Measurements from ENCODE around the gene RUNDC3A. TPM values are rescaled to one million over a fixed set of nuclear protein-coding genes. Genes with fewer than 3 reads are reported as not detected.

Gene RUNDC3A
- total RNA-seq, 4 donors from 2014 or later, result 0.51 TPM; not detected in 3

- TF ChIP-seq CTCF (IDR thresholded peaks at IDR 0.05; ENCODE audit: low read depth), result no peak
Observed at GRCh38 chr17:44314869-44315661, 6.7 kb downstream of the RUNDC3A start.

- no peak for TF ChIP-seq CTCF (IDR thresholded peaks at IDR 0.05; ENCODE audit: low read depth)
Observed at GRCh38 chr17:44315760-44316731, 7.6 kb downstream of the RUNDC3A start.

- TF ChIP-seq CTCF (IDR thresholded peaks at IDR 0.05; ENCODE audit: low read depth), result no peak
Observed at GRCh38 chr17:44317545-44317944, 9.1 kb downstream of the RUNDC3A start.

- no peak for TF ChIP-seq CTCF (IDR thresholded peaks at IDR 0.05; ENCODE audit: low read depth)
Observed at GRCh38 chr17:44318077-44318892, 9.9 kb downstream of the RUNDC3A start.

- no peak for TF ChIP-seq CTCF (IDR thresholded peaks at IDR 0.05; ENCODE audit: low read depth)
Observed at GRCh38 chr17:44320066-44320465, 11.7 kb downstream of the RUNDC3A start.

GRCh38 chr17:44321246-44322120 is 13.1 kb downstream of the RUNDC3A start:
- no peak for TF ChIP-seq CTCF (IDR thresholded peaks at IDR 0.05; ENCODE audit: low read depth)
